Stimulated activated CD4-positive, alpha-beta T cell treated with anti-CD3 and anti-CD28 coated beads, Interleukin-4, amount 100 ng/mL, for 24 hours (primary cell): ENCODE results near the gene D2HGDH.

ENCODE experiments used
- DNase-seq: peaks from one replicate; pipeline ENCODE4 v3.0.0-alpha.2; 2020

The D2HGDH gene

DNA sequence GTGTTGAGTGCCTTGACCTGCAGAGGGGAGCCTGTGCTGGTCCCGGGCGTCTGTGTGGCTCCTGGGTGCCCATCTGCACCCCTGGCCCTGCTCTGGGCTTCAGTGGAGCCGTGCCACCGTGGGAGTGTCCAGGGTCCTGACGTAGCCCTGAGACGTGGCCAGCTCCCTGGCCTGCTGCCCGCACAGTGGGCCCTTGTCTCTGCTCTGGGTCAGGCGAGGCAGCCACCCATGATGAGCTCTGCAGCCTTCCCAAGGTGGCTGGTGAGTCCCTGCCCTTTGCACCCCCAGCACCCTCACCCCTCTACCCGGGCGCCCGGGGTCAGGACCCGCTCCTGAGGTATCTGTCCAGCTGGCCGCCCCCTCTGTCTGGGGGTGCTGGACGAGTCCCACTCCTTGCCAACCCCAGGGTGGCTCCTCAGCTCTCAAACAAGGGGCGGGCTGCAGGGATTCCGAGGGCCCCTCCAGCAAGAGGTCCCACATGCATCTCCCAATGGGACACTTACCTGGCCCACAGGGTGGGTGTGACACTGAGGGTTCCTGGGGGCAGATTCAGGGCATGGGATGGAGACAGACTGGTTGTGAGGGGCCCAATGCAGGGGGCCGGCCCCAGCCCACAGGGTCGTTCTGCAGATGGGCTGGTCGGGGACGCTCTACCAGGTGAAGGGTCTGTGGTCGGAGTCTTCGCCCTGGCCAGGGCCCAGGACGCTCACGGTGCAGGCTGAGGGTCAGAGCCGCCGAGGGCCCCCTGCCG is 76.9 kb downstream of the D2HGDH start:
- no peak for DNase-seq

DNA sequence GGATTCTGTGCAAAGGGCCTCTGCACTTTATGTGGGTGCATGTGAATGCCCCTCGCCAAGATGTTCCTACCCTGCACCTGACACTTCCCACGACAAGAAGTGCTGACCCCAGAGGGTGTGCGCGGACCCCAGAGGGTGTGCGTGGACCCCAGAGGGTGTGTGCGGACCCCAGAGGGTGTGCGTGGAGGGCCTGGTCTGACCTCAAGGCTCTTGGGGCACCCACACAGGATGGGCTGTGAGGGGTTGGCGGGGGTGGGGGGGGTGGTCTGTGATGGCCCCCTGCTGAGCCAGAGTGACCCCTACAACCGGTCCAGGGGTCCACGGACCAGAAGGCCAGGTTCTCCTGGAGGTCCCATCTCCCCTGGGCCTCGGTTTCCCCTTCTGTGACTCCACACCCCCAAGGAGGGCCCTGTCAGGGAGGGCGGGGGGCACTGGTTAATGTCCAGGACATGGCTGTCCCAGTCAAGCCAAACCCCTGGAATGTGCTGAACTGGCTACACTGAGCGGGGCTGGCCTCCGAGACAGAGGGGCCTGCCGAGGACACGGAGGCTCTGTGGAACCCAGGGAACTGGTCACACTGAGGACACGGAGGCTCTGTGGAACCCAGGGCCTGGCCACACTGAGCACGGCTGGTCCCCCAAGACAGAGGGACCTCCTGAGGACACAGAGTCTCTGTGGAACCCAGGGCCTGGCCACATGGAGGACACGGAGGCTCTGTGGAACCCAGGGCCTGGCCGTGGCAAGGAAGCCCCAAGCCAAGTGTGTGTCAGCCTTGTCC is 77.7 kb downstream of the D2HGDH start:
- DNase-seq, result no peak

DNA sequence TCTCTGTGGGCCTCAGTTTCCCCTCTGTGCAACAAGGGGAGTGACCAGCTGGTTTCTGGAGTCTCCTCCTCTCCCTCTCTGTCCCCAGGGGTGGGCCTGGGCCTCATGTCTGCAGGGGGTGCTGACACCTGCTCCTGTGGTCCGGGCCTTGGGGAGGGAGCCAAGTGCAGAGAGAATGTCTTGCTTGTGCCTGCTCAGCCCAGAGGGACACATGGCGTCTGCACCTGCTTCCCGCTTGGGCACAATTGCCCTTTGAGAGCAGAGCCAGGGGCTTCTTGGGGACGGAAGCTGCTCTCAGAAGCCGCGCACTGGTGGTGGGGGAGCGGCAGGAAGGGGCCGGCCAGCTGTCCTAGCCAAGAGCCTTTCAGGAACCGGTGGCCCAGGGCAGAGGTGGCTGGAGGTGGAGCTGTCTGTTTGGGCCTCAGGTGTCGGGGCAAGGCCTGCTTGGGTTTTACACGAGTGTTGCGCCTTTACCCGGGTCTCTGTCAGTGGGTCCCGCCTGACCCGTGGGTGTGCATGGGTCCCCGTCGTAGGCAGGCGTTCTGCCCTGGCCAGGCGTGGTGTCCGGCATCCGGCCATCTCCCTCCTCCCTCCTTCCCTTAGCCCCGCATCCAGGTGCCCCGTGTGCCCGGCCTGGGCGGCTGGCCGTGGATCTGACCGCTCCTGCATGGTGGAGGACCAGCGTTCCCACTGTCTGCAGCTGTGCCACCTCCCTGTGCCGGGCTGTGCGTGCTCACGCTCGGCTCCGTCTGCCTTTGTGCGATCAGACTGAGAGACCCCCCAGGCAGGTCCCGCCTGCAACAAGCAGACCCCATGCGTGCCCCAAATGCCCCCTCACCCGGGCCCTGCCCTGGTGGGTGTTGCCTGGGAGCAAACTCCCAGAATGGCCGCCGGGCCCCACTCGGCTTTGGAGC is 78.6 kb downstream of the D2HGDH start:
- DNase-seq, result no peak

DNA sequence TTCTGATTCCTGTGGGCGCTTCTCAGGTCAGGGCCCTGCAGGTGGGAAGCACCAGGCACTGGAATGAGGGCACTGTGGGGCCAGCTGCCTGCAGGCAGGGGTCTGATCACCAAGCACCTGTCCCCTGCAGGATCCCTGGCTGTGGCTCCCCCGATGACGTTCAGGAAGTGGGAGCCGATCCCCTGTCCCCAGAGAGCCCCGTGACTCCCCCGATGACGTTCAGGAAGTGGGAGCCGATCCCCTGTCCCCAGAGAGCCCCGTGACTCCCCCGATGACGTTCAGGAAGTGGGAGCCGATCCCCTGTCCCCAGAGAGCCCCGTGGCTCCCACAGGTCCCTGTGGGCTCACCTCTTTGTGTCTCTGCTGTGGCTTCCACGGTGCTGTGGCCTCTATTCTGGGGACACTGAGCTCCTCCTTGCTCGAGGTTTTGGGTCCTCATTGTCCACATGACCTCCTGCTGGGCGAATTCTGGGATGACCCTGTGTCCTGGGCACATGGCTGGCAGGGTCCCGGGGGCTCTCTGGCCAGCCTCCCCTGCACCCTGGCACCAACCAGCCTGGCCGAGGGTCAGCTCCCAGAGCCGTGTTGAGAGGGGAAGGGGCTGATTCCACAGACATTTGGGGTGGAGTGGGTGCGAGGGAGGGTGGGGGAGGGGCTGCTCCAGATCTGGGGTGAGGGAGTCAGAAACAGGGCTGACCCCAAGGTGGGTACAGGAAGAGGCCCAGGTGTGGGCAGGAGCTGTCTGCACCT is 79.4 kb downstream of the D2HGDH start:
- DNase-seq, result no peak

DNA sequence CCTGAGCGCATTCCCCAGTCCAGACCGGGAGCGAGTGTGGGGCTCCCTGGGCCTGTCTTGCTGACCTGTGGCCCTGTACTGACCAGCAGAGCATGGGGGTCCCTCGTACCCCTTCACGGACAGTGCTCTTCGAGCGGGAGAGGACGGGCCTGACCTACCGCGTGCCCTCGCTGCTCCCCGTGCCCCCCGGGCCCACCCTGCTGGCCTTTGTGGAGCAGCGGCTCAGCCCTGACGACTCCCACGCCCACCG is 79.9 kb downstream of the D2HGDH start:
- DNase-seq, result no peak

DNA sequence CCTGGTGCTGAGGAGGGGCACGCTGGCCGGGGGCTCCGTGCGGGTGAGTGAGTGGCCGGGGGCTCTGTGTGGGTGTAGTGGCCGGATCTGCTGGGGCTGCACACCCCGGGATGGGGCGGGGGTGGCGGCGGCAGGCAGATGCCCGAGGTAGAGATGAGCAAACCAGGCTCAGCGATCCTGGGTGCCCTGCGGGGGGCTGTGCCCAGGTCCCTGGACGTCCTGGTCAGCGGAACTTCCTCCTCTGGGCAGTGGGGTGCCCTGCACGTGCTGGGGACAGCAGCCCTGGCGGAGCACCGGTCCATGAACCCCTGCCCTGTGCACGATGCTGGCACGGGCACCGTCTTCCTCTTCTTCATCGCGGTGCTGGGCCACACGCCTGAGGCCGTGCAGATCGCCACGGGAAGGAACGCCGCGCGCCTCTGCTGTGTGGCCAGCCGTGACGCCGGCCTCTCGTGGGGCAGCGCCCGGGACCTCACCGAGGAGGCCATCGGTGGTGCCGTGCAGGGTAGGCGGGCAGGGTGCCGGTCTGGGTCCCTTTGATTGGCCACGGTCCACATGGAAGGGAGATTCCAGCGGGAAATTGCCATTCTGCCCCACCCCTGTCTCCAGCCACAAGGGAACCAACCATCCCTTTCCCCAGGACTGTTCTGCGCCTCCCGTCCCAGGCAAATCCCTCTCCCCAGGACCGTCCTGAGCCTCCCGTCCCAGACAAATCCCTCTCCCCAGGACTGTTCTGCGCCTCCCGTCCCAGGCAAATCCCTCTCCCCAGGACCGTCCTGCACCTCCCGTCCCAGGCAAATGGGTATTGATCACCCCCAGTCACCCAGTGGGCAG is 80.4 kb downstream of the D2HGDH start:
- DNase-seq, result no peak

DNA sequence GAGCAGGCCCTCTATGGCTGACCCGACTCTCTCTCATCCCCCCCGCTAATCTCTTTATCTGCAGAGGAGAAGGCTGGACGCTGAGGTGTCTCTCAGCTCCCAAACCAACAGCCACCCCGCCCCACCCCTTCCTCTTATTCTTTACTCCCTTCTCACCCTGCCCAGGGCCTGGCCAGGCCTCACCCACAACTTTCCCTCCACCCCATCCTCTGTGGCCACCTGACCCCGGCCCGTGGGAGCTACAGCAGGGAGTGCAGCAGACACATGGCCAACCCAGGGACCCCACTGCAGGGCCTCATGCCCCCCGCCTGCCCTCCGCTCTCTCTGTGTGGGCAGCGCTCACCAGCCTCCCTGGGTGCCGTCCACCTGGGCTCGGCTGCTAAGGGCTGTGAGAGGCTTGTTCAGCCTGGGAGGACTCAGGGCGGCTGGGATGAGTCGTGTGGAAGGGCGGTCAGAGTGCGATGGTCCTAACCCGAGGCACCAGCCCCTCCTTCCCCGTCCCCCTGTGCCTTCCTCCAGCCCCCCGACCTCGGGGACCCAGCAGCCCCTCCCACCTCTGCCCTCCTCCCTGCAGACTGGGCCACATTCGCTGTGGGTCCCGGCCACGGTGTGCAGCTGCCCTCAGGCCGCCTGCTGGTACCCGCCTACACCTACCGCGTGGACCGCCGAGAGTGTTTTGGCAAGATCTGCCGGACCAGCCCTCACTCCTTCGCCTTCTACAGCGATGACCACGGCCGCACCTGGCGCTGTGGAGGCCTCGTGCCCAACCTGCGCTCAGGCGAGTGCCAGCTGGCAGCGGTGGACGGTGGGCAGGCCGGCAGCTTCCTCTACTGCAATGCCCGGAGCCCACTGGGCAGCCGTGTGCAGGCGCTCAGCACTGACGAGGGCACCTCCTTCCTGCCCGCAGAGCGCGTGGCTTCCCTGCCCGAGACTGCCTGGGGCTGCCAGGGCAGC is 81.3 kb downstream of the D2HGDH start:
- DNase-seq, result peak; percentile 2

DNA sequence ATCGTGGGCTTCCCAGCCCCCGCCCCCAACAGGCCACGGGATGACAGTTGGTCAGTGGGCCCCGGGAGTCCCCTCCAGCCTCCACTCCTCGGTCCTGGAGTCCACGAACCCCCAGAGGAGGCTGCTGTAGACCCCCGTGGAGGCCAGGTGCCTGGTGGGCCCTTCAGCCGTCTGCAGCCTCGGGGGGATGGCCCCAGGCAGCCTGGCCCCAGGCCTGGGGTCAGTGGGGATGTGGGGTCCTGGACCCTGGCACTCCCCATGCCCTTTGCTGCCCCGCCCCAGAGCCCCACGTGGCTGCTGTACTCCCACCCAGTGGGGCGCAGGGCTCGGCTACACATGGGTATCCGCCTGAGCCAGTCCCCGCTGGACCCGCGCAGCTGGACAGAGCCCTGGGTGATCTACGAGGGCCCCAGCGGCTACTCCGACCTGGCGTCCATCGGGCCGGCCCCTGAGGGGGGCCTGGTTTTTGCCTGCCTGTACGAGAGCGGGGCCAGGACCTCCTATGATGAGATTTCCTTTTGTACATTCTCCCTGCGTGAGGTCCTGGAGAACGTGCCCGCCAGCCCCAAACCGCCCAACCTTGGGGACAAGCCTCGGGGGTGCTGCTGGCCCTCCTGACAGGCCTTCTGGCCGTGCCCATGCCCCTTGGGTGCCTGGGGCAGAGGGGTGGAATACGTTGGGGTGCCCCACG is 82.1 kb downstream of the D2HGDH start:
- DNase-seq, result peak; percentile 3

DNA sequence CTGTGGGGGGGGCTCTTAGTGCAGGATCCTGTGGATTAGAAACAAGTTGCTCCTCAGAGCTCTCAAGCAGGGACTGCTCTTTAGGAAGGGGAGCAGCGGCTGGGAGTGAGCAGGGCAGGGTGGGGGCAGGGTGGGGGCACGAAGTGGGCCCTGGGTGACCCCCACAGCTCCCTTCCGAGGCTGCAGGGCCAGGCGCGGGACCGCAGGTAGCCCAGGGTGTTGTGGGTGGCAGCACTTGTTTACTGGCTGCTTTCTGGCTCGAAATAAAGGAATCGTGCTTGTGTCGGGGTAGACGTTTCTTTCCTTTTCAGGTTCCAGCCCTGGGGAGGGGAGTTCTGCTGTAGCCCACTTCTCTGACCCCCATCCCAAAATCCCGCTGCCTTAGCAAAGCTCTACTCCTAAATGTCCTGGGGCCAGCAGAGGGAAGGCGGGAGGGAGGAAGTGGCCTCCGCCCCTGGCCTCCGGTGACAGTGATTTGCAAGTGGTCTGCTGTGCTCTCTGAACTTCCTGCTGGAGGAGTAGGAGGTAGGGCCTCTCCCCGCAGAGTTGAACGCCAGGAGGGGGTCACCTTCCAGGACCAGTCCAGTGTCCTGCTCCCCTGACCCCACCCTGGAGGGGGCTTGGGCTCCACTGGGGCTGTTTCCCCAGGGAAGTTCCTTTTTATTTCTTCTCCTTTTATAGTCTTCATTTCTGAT is 82.8 kb downstream of the D2HGDH start:
- peak; percentile 4 for DNase-seq

DNA sequence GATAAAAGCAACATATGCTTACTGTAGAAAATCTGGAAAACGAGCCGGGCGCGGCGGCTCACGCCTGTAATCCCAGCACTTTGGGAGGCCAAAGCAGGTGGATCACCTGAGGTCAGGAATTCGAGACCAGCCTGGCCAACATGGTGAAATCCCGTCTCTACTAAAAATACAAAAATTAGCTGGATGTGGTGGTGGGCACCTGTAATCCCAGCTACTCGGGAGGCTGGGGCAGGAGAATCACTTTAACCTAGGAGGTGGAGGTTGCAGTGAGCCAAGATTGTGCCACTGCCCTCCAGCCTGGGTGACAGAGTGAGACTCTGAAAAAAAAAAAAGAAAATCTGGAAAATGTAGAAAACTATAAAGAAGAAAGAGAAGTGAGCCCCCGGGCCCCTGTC is 83.4 kb downstream of the D2HGDH start:
- DNase-seq, result peak; percentile 0
